WTC11 (cell line): Measurements from ENCODE around the gene EPHA4. TPM values are rescaled to one million over a fixed set of nuclear protein-coding genes. Genes with fewer than 3 reads are reported as not detected.

ENCODE experiments used
- ATAC-seq: fragments of 200-7000 bp; cut with Tn5 transposase; 2 replicates; pipeline ENCODE4 v1.10.0; 2021; ENCODE audit warnings: mild to moderate bottlenecking, moderate library complexity
- CTCF ChIA-PET: fragments of 300-600 bp; sonication (Branson Sonifier 250); formaldehyde crosslinking; loops from one replicate; lab custom pipeline; 2021; ENCODE audit warnings: antibody characterized with exemption; lab: Charles Lee
- POLR2A ChIA-PET: fragments of 350-600 bp; sonication (Branson Sonifier 250); formaldehyde crosslinking; loops from one replicate; lab custom pipeline; 2021; ENCODE audit warnings: antibody characterized with exemption; lab: Charles Lee
- DNase-seq: peaks from one replicate; pipeline ENCODE4 v3.0.0; 2021; ENCODE audit warnings: low spot score
- H3K27ac Mint-ChIP-seq: 2 replicates; pipeline ENCODE4 v1.8.0; 2021; ENCODE audit warnings: mixed read lengths
- H3K27me3 Mint-ChIP-seq: 2 replicates; pipeline ENCODE4 v1.8.0; 2021; ENCODE audit warnings: low read depth, mild to moderate bottlenecking, moderate library complexity, mixed read lengths
- H3K36me3 Mint-ChIP-seq: 2 replicates; pipeline ENCODE4 v1.8.0; 2021; ENCODE audit warnings: mixed read lengths
- H3K4me1 Mint-ChIP-seq: 2 replicates; pipeline ENCODE4 v1.8.0; 2022; ENCODE audit warnings: mixed read lengths
- H3K4me3 Mint-ChIP-seq: 2 replicates; pipeline ENCODE4 v1.8.0; 2021; ENCODE audit warnings: mild to moderate bottlenecking, moderate library complexity, mixed read lengths
- H3K9me3 Mint-ChIP-seq: 2 replicates; pipeline ENCODE4 v1.8.0; 2021; ENCODE audit warnings: mixed read lengths
- FOXK1 ChIP-seq: sonication (generic); formaldehyde crosslinking; IDR thresholded peaks from 2 replicates; pipeline ENCODE4 v1.8.0; 2022; ENCODE audit warnings: mild to moderate bottlenecking, moderate library complexity, missing genetic modification reagents
- GABPB1 ChIP-seq: sonication (generic); formaldehyde crosslinking; IDR thresholded peaks from 2 replicates; pipeline ENCODE4 v1.8.1; 2023; ENCODE audit warnings: mild to moderate bottlenecking, missing genetic modification reagents
- GRHL2 ChIP-seq: fragments of 250-450 bp; sonication (Bioruptor Pico); IDR thresholded peaks from 2 replicates; pipeline ENCODE4 v1.8.0; 2022; ENCODE audit warnings: mild to moderate bottlenecking, moderate library complexity; ENCODE audit not compliant: insufficient replicate concordance, severe bottlenecking
- JAZF1 ChIP-seq: fragments of 250-450 bp; sonication (Bioruptor Pico); IDR thresholded peaks from 2 replicates; pipeline ENCODE4 v1.9.0; 2021; ENCODE audit warnings: moderate library complexity, mild to moderate bottlenecking, inconsistent platforms
- MXD4 ChIP-seq: fragments of 250-450 bp; sonication (Bioruptor Pico); IDR thresholded peaks from 2 replicates; pipeline ENCODE4 v1.8.0; 2021; ENCODE audit warnings: mild to moderate bottlenecking, moderate library complexity, borderline replicate concordance
- NR1H2 ChIP-seq: sonication (generic); formaldehyde crosslinking; IDR thresholded peaks from 2 replicates; pipeline ENCODE4 v1.9.0; 2021; ENCODE audit warnings: mild to moderate bottlenecking, moderate library complexity, missing genetic modification reagents
- RORB ChIP-seq: fragments of 250-450 bp; sonication (Bioruptor Pico); IDR thresholded peaks from 2 replicates; pipeline ENCODE4 v1.9.0; 2021; ENCODE audit warnings: mild to moderate bottlenecking
- SMAD3 ChIP-seq: sonication (generic); formaldehyde crosslinking; IDR thresholded peaks from 2 replicates; pipeline ENCODE4 v1.8.0; 2022; ENCODE audit warnings: missing genetic modification reagents, mild to moderate bottlenecking, borderline replicate concordance
- TEAD1 ChIP-seq: sonication (generic); formaldehyde crosslinking; IDR thresholded peaks from 2 replicates; pipeline ENCODE4 v1.8.0; 2022; ENCODE audit warnings: mild to moderate bottlenecking, missing genetic modification reagents
- TP53 ChIP-seq: sonication (generic); formaldehyde crosslinking; IDR thresholded peaks from 2 replicates; pipeline ENCODE4 v1.8.1; 2023; ENCODE audit warnings: mild to moderate bottlenecking, missing genetic modification reagents
- total RNA-seq: library from RNA; stranded (reverse); gene quantifications from 3 replicates; pipeline ENCODE4 v1.2.3, GENCODE V29; 2021
- TF ChIP-seq, protein P1 (sequence below): sonication (generic); formaldehyde crosslinking; IDR thresholded peaks from 2 replicates; pipeline ENCODE4 v1.8.0; 2023; ENCODE audit warnings: missing genetic modification reagents, mild to moderate bottlenecking, borderline replicate concordance
- TF ChIP-seq, protein P2 (sequence below): sonication (generic); formaldehyde crosslinking; IDR thresholded peaks from 2 replicates; pipeline ENCODE4 v1.8.0; 2022; ENCODE audit warnings: missing genetic modification reagents
- TF ChIP-seq, protein P3 (sequence below): fragments of 250-450 bp; sonication (Bioruptor Pico); conservative IDR thresholded peaks from 2 replicates; pipeline ENCODE4 v1.9.0; 2021; ENCODE audit warnings: mild to moderate bottlenecking
- TF ChIP-seq, protein P4 (sequence below): sonication (generic); formaldehyde crosslinking; IDR thresholded peaks from 2 replicates; pipeline ENCODE4 v1.8.1; 2023; ENCODE audit warnings: mild to moderate bottlenecking, missing genetic modification reagents
- TF ChIP-seq, protein P5 (sequence below): sonication (generic); formaldehyde crosslinking; IDR thresholded peaks from 2 replicates; pipeline ENCODE4 v1.8.0; 2022; ENCODE audit warnings: mild to moderate bottlenecking, missing genetic modification reagents

EPHA4 gene
- total RNA-seq, 1 experiment from 2014 or later, result 11.0 TPM

GRCh38 chr2:221380062-221380461 lies 192.0 kb downstream of the EPHA4 start (continued):
- TF ChIP-seq, protein P1, sequence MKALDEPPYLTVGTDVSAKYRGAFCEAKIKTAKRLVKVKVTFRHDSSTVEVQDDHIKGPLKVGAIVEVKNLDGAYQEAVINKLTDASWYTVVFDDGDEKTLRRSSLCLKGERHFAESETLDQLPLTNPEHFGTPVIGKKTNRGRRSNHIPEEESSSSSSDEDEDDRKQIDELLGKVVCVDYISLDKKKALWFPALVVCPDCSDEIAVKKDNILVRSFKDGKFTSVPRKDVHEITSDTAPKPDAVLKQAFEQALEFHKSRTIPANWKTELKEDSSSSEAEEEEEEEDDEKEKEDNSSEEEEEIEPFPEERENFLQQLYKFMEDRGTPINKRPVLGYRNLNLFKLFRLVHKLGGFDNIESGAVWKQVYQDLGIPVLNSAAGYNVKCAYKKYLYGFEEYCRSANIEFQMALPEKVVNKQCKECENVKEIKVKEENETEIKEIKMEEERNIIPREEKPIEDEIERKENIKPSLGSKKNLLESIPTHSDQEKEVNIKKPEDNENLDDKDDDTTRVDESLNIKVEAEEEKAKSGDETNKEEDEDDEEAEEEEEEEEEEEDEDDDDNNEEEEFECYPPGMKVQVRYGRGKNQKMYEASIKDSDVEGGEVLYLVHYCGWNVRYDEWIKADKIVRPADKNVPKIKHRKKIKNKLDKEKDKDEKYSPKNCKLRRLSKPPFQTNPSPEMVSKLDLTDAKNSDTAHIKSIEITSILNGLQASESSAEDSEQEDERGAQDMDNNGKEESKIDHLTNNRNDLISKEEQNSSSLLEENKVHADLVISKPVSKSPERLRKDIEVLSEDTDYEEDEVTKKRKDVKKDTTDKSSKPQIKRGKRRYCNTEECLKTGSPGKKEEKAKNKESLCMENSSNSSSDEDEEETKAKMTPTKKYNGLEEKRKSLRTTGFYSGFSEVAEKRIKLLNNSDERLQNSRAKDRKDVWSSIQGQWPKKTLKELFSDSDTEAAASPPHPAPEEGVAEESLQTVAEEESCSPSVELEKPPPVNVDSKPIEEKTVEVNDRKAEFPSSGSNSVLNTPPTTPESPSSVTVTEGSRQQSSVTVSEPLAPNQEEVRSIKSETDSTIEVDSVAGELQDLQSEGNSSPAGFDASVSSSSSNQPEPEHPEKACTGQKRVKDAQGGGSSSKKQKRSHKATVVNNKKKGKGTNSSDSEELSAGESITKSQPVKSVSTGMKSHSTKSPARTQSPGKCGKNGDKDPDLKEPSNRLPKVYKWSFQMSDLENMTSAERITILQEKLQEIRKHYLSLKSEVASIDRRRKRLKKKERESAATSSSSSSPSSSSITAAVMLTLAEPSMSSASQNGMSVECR, result no peak
- TF ChIP-seq, protein P2, sequence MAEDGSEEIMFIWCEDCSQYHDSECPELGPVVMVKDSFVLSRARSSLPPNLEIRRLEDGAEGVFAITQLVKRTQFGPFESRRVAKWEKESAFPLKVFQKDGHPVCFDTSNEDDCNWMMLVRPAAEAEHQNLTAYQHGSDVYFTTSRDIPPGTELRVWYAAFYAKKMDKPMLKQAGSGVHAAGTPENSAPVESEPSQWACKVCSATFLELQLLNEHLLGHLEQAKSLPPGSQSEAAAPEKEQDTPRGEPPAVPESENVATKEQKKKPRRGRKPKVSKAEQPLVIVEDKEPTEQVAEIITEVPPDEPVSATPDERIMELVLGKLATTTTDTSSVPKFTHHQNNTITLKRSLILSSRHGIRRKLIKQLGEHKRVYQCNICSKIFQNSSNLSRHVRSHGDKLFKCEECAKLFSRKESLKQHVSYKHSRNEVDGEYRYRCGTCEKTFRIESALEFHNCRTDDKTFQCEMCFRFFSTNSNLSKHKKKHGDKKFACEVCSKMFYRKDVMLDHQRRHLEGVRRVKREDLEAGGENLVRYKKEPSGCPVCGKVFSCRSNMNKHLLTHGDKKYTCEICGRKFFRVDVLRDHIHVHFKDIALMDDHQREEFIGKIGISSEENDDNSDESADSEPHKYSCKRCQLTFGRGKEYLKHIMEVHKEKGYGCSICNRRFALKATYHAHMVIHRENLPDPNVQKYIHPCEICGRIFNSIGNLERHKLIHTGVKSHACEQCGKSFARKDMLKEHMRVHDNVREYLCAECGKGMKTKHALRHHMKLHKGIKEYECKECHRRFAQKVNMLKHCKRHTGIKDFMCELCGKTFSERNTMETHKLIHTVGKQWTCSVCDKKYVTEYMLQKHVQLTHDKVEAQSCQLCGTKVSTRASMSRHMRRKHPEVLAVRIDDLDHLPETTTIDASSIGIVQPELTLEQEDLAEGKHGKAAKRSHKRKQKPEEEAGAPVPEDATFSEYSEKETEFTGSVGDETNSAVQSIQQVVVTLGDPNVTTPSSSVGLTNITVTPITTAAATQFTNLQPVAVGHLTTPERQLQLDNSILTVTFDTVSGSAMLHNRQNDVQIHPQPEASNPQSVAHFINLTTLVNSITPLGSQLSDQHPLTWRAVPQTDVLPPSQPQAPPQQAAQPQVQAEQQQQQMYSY (CRISPR knock-in tag), result no peak
- TF ChIP-seq TP53 (CRISPR knock-in tag), result no peak
- TF ChIP-seq, protein P3, sequence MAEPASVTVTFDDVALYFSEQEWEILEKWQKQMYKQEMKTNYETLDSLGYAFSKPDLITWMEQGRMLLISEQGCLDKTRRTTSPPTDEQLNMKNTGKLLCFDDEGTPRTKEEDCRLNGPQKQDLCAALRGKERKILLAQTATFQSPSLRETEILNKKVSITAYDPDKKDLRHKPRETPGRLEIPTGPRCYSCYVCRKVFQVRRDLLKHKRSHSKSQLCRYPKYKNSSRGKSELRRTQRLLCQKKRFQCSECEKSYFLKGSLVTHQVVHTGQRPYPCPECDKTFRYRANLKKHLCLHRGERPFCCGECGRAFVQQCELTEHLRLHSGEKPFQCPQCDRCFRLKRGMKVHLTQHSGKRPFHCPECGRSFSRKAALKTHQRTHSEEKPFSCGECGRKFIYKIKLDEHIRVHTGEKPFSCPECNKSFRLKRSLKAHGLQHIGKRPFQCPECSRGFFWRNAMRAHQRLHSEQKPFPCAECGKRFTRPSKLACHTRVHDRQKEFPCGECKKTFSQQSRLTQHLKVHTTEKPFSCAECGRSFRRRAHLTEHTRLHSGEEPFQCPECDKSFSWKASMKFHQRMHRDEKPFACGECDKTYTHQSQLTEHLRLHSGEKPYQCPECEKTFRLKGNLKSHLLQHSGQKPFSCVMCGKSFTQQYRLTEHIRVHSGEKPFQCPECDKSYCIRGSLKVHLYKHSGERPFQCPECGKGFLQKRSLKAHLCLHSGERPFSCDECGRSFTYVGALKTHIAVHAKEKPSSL (CRISPR knock-in tag), result no peak
- TF ChIP-seq, protein P4, sequence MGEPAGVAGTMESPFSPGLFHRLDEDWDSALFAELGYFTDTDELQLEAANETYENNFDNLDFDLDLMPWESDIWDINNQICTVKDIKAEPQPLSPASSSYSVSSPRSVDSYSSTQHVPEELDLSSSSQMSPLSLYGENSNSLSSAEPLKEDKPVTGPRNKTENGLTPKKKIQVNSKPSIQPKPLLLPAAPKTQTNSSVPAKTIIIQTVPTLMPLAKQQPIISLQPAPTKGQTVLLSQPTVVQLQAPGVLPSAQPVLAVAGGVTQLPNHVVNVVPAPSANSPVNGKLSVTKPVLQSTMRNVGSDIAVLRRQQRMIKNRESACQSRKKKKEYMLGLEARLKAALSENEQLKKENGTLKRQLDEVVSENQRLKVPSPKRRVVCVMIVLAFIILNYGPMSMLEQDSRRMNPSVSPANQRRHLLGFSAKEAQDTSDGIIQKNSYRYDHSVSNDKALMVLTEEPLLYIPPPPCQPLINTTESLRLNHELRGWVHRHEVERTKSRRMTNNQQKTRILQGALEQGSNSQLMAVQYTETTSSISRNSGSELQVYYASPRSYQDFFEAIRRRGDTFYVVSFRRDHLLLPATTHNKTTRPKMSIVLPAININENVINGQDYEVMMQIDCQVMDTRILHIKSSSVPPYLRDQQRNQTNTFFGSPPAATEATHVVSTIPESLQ (CRISPR knock-in tag), result no peak

DNA sequence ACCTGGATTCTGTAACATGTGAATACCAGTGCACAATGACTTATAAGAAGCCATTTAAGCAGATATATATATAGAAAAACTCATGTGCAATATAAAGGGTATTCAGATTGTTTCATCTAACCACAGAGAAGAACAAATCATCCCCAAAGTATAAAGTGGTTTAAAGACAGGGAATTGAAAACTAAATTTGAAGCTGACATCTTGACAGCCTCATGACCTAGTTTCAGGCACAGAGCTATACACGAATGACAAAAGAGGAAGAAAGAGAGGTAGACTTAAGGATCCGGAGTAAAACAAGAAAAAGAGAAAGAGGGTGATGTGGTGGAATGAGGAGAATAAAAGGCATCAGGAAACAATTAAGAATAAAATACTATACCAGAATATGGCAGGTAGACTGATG lies 194.5 kb downstream of the EPHA4 start:
- TF ChIP-seq MXD4 (CRISPR knock-in tag) (no peak), NR1H2 (CRISPR knock-in tag) (no peak), FOXK1 (no peak), RORB (CRISPR knock-in tag) (no peak), JAZF1 (CRISPR knock-in tag) (no peak), GABPB1 (CRISPR knock-in tag) (no peak), SMAD3 (CRISPR knock-in tag) (no peak), GRHL2 (CRISPR knock-in tag) (no peak), TEAD1 (CRISPR knock-in tag) (no peak)
- TF ChIP-seq, protein P5, sequence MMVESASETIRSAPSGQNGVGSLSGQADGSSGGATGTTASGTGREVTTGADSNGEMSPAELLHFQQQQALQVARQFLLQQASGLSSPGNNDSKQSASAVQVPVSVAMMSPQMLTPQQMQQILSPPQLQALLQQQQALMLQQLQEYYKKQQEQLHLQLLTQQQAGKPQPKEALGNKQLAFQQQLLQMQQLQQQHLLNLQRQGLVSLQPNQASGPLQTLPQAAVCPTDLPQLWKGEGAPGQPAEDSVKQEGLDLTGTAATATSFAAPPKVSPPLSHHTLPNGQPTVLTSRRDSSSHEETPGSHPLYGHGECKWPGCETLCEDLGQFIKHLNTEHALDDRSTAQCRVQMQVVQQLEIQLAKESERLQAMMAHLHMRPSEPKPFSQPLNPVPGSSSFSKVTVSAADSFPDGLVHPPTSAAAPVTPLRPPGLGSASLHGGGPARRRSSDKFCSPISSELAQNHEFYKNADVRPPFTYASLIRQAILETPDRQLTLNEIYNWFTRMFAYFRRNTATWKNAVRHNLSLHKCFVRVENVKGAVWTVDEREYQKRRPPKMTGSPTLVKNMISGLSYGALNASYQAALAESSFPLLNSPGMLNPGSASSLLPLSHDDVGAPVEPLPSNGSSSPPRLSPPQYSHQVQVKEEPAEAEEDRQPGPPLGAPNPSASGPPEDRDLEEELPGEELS (CRISPR knock-in tag), result no peak
- ATAC-seq (no peak), DNase-seq (no peak)
- Mint-ChIP-seq H3K4me1 (peaks cover 18% of the 10 kb centered on the region), H3K9me3 (no peaks in the 10 kb centered on the region; the same call in 1 of the 2 replicates), H3K36me3 (no peaks in the 10 kb centered on the region), H3K27ac (no peak overlapping the region), H3K4me3 (no peak overlapping the region), H3K27me3 (no peaks in the 10 kb centered on the region)
- POLR2A ChIA-PET, result no interaction called here
- CTCF ChIA-PET, result no interaction called here
